HepG2 (cell line): ENCODE measurements around the gene IFRD1. TPM values are rescaled to one million over a fixed set of nuclear protein-coding genes. Genes with fewer than 3 reads are reported as not detected.

Source experiments
- ATF5 ChIP-seq: sonication (generic); formaldehyde crosslinking; IDR thresholded peaks from 2 replicates; pipeline ENCODE4 v1.4.0; 2020; ENCODE audit warnings: mild to moderate bottlenecking, low read depth, missing genetic modification reagents
- CEBPB ChIP-seq: IDR thresholded peaks from 2 replicates; pipeline ENCODE4 v1.6.1; 2011; ENCODE audit warnings: low read depth, low read length, improper control_type of control experiment, borderline replicate concordance
- CENPBD1 ChIP-seq: sonication (generic); formaldehyde crosslinking; IDR thresholded peaks from 2 replicates; pipeline ENCODE4 v1.8.0; 2022; ENCODE audit warnings: missing genetic modification reagents, low read depth, mild to moderate bottlenecking, borderline replicate concordance
- E2F2 ChIP-seq: sonication (generic); formaldehyde crosslinking; IDR thresholded peaks from 2 replicates; pipeline ENCODE4 v1.4.0; 2020; ENCODE audit warnings: missing genetic modification reagents, borderline replicate concordance
- HMGA1 ChIP-seq: sonication (generic); formaldehyde crosslinking; conservative IDR thresholded peaks from 2 replicates; pipeline ENCODE4 v1.4.0; 2020; ENCODE audit warnings: missing genetic modification reagents
- HOXA9 ChIP-seq: sonication (generic); formaldehyde crosslinking; IDR thresholded peaks from 2 replicates; pipeline ENCODE4 v1.8.1; 2022; ENCODE audit warnings: missing genetic modification reagents, mild to moderate bottlenecking, moderate library complexity, borderline replicate concordance
- IRF2 ChIP-seq: IDR thresholded peaks from 2 replicates; pipeline ENCODE4 v1.6.1; 2018; ENCODE audit warnings: missing genetic modification reagents, missing compliant biosample characterization
- KDM1A ChIP-seq: IDR thresholded peaks from 2 replicates; pipeline ENCODE4 v1.6.1; 2016; ENCODE audit warnings: missing compliant biosample characterization
- KDM6A ChIP-seq: IDR thresholded peaks from 2 replicates; pipeline ENCODE4 v1.6.1; 2016; ENCODE audit warnings: low read depth
- KLF12 ChIP-seq: sonication (generic); formaldehyde crosslinking; IDR thresholded peaks from 2 replicates; pipeline ENCODE4 v1.4.0; 2020; ENCODE audit warnings: missing genetic modification reagents, borderline replicate concordance
- MLLT10 ChIP-seq: sonication (generic); formaldehyde crosslinking; IDR thresholded peaks from 2 replicates; pipeline ENCODE4 v1.4.0; 2020; ENCODE audit warnings: missing genetic modification reagents
- NKX3-1 ChIP-seq: sonication (generic); formaldehyde crosslinking; IDR thresholded peaks from 2 replicates; pipeline ENCODE4 v1.5.0; 2020; ENCODE audit warnings: missing genetic modification reagents
- NR0B2 ChIP-seq: sonication (generic); formaldehyde crosslinking; IDR thresholded peaks from 2 replicates; pipeline ENCODE4 v1.4.0; 2020; ENCODE audit warnings: mild to moderate bottlenecking, missing genetic modification reagents
- SMYD3 ChIP-seq: sonication (generic); formaldehyde crosslinking; IDR thresholded peaks from 2 replicates; pipeline ENCODE4 v1.8.1; 2023; ENCODE audit warnings: mild to moderate bottlenecking, missing genetic modification reagents
- SP2 ChIP-seq: sonication (generic); formaldehyde crosslinking; IDR thresholded peaks from 2 replicates; pipeline ENCODE4 v1.5.1; 2020; ENCODE audit warnings: mild to moderate bottlenecking, missing genetic modification reagents
- SRSF9 ChIP-seq: fragments of 200-400 bp; formaldehyde crosslinking; IDR thresholded peaks from 2 replicates; pipeline ENCODE4 v1.6.1; 2018; ENCODE audit warnings: borderline replicate concordance, mild to moderate bottlenecking, low read depth, low read length; ENCODE audit not compliant: insufficient read depth, poor library complexity, severe bottlenecking
- TP53 ChIP-seq: sonication (generic); formaldehyde crosslinking; conservative IDR thresholded peaks from 2 replicates; pipeline ENCODE4 v1.4.0; 2020; ENCODE audit warnings: missing genetic modification reagents
- YEATS4 ChIP-seq: sonication (generic); formaldehyde crosslinking; IDR thresholded peaks from 2 replicates; pipeline ENCODE4 v1.4.0; 2020; ENCODE audit warnings: missing genetic modification reagents, borderline replicate concordance
- ZBTB20 ChIP-seq: sonication (generic); formaldehyde crosslinking; IDR thresholded peaks from 2 replicates; pipeline ENCODE4 v1.8.1; 2023; ENCODE audit warnings: missing genetic modification reagents, low read depth, mild to moderate bottlenecking, borderline replicate concordance
- ZNF24 ChIP-seq: fragments of 450-650 bp; IDR thresholded peaks from 2 replicates; pipeline ENCODE4 v1.6.1; 2017; ENCODE audit warnings: antibody characterized with exemption, mild to moderate bottlenecking
- ZNF44 ChIP-seq: sonication (generic); formaldehyde crosslinking; IDR thresholded peaks from 2 replicates; pipeline ENCODE4 v1.5.1; 2020; ENCODE audit warnings: mild to moderate bottlenecking, missing genetic modification reagents
- ZNF496 ChIP-seq: sonication (generic); formaldehyde crosslinking; IDR thresholded peaks from 2 replicates; pipeline ENCODE4 v1.8.1; 2023; ENCODE audit warnings: mild to moderate bottlenecking, moderate library complexity, missing genetic modification reagents; ENCODE audit not compliant: insufficient replicate concordance
- ZNF550 ChIP-seq: sonication (generic); formaldehyde crosslinking; IDR thresholded peaks from 2 replicates; pipeline ENCODE4 v1.4.0; 2020; ENCODE audit warnings: mild to moderate bottlenecking, missing genetic modification reagents, borderline replicate concordance
- ZNF660 ChIP-seq: sonication (generic); formaldehyde crosslinking; IDR thresholded peaks from 2 replicates; pipeline ENCODE4 v1.5.1; 2020; ENCODE audit warnings: mild to moderate bottlenecking, low read depth, missing genetic modification reagents, borderline replicate concordance
- ZNF749 ChIP-seq: sonication (generic); formaldehyde crosslinking; IDR thresholded peaks from 2 replicates; pipeline ENCODE4 v1.8.0; 2022; ENCODE audit warnings: mild to moderate bottlenecking, missing genetic modification reagents, moderate library complexity, borderline replicate concordance
- ZNF891 ChIP-seq: sonication (generic); formaldehyde crosslinking; IDR thresholded peaks from 2 replicates; pipeline ENCODE4 v1.5.0; 2020; ENCODE audit warnings: mild to moderate bottlenecking, missing genetic modification reagents
- polyA plus RNA-seq, 8 experiments: library from polyadenylated mRNA; depleted of rRNA in 3 of 8; stranded (reverse) in 7 of 8; unstranded in 1 of 8; fragments of >200 nt; fragmentation: Illumina TruSeq in 4 of 8; extraction: Trizol in 4 of 8; gene quantifications; 2 replicates each; pipeline versions ENCODE4 v1.2.1 to v1.2.3, GENCODE V29; 2011 to 2016; ENCODE audit warnings: low read depth in 4 of 8, missing spikeins in 1 of 8, mixed read lengths in 1 of 8; ENCODE audit not compliant: insufficient read depth in 1 of 8
- total RNA-seq, 5 experiments: library from RNA; depleted of rRNA; stranded (reverse); fragments of >200 nt; fragmentation: Illumina TruSeq; extraction: Trizol; gene quantifications; 2 replicates each; pipeline ENCODE4 v1.2.3, GENCODE V29; 2016; ENCODE audit warnings: low read depth in 1 of 5

IFRD1 gene
- total and polyA plus RNA-seq, 2 of the 13 experiments (the other 11 are each of a cell fraction or from before 2014, with no cell fraction given): 50.9 to 55.5 TPM

GRCh38 chr7:112450807-112451761 lies 824 bp downstream of the IFRD1 start (continued):
- TF ChIP-seq SP2 (CRISPR knock-in tag) (no peak), NR0B2 (CRISPR knock-in tag) (peak; percentile 68), ZNF550 (no peak), ZNF496 (CRISPR knock-in tag) (no peak), ZNF24 (no peak), KDM1A (CRISPR knock-in tag) (no peak), CENPBD1 (CRISPR knock-in tag) (no peak), KDM6A (CRISPR knock-in tag) (no peak), CEBPB (peak; percentile 89), ZNF44 (0 out of 2 replicates have a peak, but pooled peaks have one; percentile 21), SRSF9 (no peak), KLF12 (CRISPR knock-in tag) (no peak; the same call in 1 of the 2 replicates), ZNF749 (no peak), ZNF891 (no peak), E2F2 (CRISPR knock-in tag) (0 out of 2 replicates have a peak, but pooled peaks have one; percentile 3), YEATS4 (CRISPR knock-in tag) (peak; percentile 82; the same call in 1 of the 2 replicates), ATF5 (no peak), IRF2 (CRISPR knock-in tag) (peak; percentile 26; the same call in 1 of the 2 replicates), NKX3-1 (peak; percentile 32; the same call in 1 of the 2 replicates), MLLT10 (CRISPR knock-in tag) (no peak), ZBTB20 (CRISPR knock-in tag) (no peak), TP53 (CRISPR knock-in tag) (no peak), HMGA1 (no peak), ZNF660 (CRISPR knock-in tag) (no peak), SMYD3 (peak; percentile 91), HOXA9 (CRISPR knock-in tag) (no peak)
